ENCODE data around the gene EP400. TPM values are rescaled to one million over a fixed set of nuclear protein-coding genes. Genes with fewer than 3 reads are reported as not detected.

Gene EP400
- total RNA-seq, 2 donors from 2014 or later: 10.5 to 15.5 TPM

GRCh38 chr12:132075026-132075713 lies 125.4 kb downstream of the EP400 start:
- no peak for DNase-seq (ENCODE audit: low spot score)
- H3K27ac ChIP-seq: no peak overlapping the region
- no peak overlapping the region for H3K4me3 ChIP-seq
- H3K36me3 ChIP-seq: peaks cover 45% of the 10 kb centered on the region
- H3K4me1 ChIP-seq: peaks cover 0 to 6% of the 10 kb centered on the region in 2 donors
- no peaks in the 10 kb centered on the region for H3K9me3 ChIP-seq
- no peak for TF ChIP-seq CTCF (IDR thresholded peaks at IDR 0.05)
- H3K27me3 ChIP-seq: no peaks in the 10 kb centered on the region

GRCh38 chr12:132075714-132076553 lies 126.2 kb downstream of the EP400 start:
- no peaks in the 10 kb centered on the region for H3K9me3 ChIP-seq
- no peaks in the 10 kb centered on the region for H3K27me3 ChIP-seq
- no peak overlapping the region for H3K4me3 ChIP-seq
- H3K36me3 ChIP-seq: peaks cover 44% of the 10 kb centered on the region
- no peak overlapping the region for H3K27ac ChIP-seq
- H3K4me1 ChIP-seq: peaks cover 0 to 6% of the 10 kb centered on the region in 2 donors
- TF ChIP-seq CTCF (IDR thresholded peaks at IDR 0.05): no peak
- DNase-seq (ENCODE audit: low spot score): no peak

- Histone ChIP-seq H3K27ac (no peak overlapping the region), H3K36me3 (peaks cover 37% of the 10 kb centered on the region), H3K9me3 (no peaks in the 10 kb centered on the region), H3K4me1 (peaks cover 0 to 6% of the 10 kb centered on the region in 2 donors), H3K4me3 (no peak overlapping the region), H3K27me3 (no peaks in the 10 kb centered on the region)
- no peak for DNase-seq (ENCODE audit: low spot score)
- TF ChIP-seq CTCF (IDR thresholded peaks at IDR 0.05): no peak
Observed at GRCh38 chr12:132076711-132077110, 127.0 kb downstream of the EP400 start.

GRCh38 chr12:132077322-132078100 lies 127.8 kb downstream of the EP400 start:
- no peak for TF ChIP-seq CTCF (IDR thresholded peaks at IDR 0.05)
- peaks cover 0 to 6% of the 10 kb centered on the region in 2 donors for H3K4me1 ChIP-seq
- peaks cover 34% of the 10 kb centered on the region for H3K36me3 ChIP-seq
- H3K9me3 ChIP-seq: no peaks in the 10 kb centered on the region
- no peak for DNase-seq (ENCODE audit: low spot score)
- no peak overlapping the region for H3K4me3 ChIP-seq
- no peaks in the 10 kb centered on the region for H3K27me3 ChIP-seq
- peak overlapping the region in 1 of 2 donors; percentile 24 for H3K27ac ChIP-seq

GRCh38 chr12:132078190-132078589 lies 128.4 kb downstream of the EP400 start:
- peak overlapping the region in 1 of 2 donors; percentile 24 for H3K27ac ChIP-seq
- no peaks in the 10 kb centered on the region for H3K9me3 ChIP-seq
- no peak for DNase-seq (ENCODE audit: low spot score)
- TF ChIP-seq CTCF (IDR thresholded peaks at IDR 0.05): no peak
- peaks cover 0 to 6% of the 10 kb centered on the region in 2 donors for H3K4me1 ChIP-seq
- H3K27me3 ChIP-seq: no peaks in the 10 kb centered on the region
- peaks cover 34% of the 10 kb centered on the region for H3K36me3 ChIP-seq
- H3K4me3 ChIP-seq: no peak overlapping the region
